ENCODE data around the gene SLC23A2.

GRCh38 chr20:4972506-4973251 lies 28.6 kb downstream of the SLC23A2 start:
- TF ChIP-seq CTCF (IDR thresholded peaks at IDR 0.05) (no peak), SIN3A (IDR thresholded peaks at IDR 0.05; ENCODE audit: borderline replicate concordance, insufficient read depth, low read depth, low read length) (no peak), TCF7L2 (IDR thresholded peaks at IDR 0.05; ENCODE audit: low read depth, low read length) (no peak), POLR2AphosphoS5 (IDR thresholded peaks at IDR 0.05; ENCODE audit: low read depth, low read length) (no peak), REST (IDR thresholded peaks at IDR 0.05; ENCODE audit: insufficient read depth in 1 of 2, low read depth in 2 of 2, low read length in 1 of 2) (no peak)

Data from Panc1 (cell line).